Measurements from ENCODE around the gene RHOBTB3.

DNA sequence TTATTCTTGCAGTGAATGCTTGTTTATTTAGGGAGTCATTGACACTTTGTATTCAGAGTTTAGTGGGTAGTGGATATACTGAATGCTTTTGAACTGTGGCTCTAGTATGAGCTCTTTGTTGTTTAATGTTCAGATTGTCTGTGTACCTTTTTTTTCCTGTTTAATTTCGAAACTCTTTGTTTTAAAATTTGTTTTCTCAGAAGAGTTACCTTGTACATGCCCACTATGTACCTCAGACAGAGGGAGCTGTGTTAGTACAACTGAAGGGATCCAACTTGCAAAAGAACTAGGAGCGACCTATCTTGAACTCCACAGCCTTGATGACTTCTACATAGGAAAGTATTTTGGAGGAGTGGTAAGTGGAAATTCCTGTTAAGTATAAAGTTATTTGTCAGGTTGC lies 17.0 kb downstream of the RHOBTB3 start:
- TF ChIP-seq, protein P1, sequence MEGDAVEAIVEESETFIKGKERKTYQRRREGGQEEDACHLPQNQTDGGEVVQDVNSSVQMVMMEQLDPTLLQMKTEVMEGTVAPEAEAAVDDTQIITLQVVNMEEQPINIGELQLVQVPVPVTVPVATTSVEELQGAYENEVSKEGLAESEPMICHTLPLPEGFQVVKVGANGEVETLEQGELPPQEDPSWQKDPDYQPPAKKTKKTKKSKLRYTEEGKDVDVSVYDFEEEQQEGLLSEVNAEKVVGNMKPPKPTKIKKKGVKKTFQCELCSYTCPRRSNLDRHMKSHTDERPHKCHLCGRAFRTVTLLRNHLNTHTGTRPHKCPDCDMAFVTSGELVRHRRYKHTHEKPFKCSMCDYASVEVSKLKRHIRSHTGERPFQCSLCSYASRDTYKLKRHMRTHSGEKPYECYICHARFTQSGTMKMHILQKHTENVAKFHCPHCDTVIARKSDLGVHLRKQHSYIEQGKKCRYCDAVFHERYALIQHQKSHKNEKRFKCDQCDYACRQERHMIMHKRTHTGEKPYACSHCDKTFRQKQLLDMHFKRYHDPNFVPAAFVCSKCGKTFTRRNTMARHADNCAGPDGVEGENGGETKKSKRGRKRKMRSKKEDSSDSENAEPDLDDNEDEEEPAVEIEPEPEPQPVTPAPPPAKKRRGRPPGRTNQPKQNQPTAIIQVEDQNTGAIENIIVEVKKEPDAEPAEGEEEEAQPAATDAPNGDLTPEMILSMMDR (IDR thresholded peaks at IDR 0.05 in 2 of 3, conservative IDR thresholded peaks at IDR 0.05 in 1 of 3; ENCODE audit: borderline replicate concordance in 1 of 3, insufficient read depth in 1 of 3, low read depth in 2 of 3, low read length in 2 of 3) = no peak
- no peak for TF ChIP-seq EZH2phosphoT487 (IDR thresholded peaks at IDR 0.05; ENCODE audit: borderline replicate concordance)
- TF ChIP-seq JUND (IDR thresholded peaks at IDR 0.05) = no peak
- TF ChIP-seq POLR2A (IDR thresholded peaks at IDR 0.05; ENCODE audit: borderline replicate concordance, extremely low read depth, insufficient read depth, insufficient read length) = no peak
- no peak for TF ChIP-seq SP1 (IDR thresholded peaks at IDR 0.05; ENCODE audit: low read depth)
- TF ChIP-seq ATF3 (IDR thresholded peaks at IDR 0.05) = no peak
- TF ChIP-seq CEBPB (IDR thresholded peaks at IDR 0.05; ENCODE audit: low read depth) = no peak
